Measurements from ENCODE around the gene SSTR3.

DNA sequence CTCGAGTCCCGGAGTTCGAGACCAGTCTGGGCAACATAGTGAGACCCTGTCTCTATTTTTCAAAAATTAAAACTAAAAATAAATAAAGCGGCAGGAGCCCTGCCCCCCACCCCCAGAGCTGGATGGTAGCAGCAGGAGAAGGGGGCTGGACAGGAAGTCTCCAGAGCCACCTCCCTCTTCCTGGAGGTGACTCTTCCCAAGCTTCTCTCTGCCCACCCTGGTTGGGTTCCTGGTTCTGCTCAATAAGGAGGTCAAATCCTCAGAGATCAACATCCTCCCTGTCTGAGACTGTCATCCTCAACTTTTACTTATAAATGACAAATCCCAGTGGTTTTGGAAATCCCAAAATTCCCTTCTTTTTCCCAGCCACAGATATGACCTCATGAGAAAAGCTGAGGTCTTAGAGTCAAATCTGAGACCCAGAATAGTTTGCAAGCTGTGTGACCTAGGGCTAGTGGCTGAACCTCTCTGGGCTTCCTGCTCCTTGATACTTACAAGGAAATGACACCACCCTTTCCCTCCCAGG is 25.2 kb downstream of the SSTR3 start:
- TF ChIP-seq, protein P1, sequence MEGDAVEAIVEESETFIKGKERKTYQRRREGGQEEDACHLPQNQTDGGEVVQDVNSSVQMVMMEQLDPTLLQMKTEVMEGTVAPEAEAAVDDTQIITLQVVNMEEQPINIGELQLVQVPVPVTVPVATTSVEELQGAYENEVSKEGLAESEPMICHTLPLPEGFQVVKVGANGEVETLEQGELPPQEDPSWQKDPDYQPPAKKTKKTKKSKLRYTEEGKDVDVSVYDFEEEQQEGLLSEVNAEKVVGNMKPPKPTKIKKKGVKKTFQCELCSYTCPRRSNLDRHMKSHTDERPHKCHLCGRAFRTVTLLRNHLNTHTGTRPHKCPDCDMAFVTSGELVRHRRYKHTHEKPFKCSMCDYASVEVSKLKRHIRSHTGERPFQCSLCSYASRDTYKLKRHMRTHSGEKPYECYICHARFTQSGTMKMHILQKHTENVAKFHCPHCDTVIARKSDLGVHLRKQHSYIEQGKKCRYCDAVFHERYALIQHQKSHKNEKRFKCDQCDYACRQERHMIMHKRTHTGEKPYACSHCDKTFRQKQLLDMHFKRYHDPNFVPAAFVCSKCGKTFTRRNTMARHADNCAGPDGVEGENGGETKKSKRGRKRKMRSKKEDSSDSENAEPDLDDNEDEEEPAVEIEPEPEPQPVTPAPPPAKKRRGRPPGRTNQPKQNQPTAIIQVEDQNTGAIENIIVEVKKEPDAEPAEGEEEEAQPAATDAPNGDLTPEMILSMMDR (IDR thresholded peaks at IDR 0.05; ENCODE audit: low read depth, low read length, missing input control), result no peak
- TF ChIP-seq HNF4A (conservative IDR thresholded peaks at IDR 0.05), result no peak
- TF ChIP-seq YY1 (IDR thresholded peaks at IDR 0.05), result no peak
- TF ChIP-seq, protein P2, sequence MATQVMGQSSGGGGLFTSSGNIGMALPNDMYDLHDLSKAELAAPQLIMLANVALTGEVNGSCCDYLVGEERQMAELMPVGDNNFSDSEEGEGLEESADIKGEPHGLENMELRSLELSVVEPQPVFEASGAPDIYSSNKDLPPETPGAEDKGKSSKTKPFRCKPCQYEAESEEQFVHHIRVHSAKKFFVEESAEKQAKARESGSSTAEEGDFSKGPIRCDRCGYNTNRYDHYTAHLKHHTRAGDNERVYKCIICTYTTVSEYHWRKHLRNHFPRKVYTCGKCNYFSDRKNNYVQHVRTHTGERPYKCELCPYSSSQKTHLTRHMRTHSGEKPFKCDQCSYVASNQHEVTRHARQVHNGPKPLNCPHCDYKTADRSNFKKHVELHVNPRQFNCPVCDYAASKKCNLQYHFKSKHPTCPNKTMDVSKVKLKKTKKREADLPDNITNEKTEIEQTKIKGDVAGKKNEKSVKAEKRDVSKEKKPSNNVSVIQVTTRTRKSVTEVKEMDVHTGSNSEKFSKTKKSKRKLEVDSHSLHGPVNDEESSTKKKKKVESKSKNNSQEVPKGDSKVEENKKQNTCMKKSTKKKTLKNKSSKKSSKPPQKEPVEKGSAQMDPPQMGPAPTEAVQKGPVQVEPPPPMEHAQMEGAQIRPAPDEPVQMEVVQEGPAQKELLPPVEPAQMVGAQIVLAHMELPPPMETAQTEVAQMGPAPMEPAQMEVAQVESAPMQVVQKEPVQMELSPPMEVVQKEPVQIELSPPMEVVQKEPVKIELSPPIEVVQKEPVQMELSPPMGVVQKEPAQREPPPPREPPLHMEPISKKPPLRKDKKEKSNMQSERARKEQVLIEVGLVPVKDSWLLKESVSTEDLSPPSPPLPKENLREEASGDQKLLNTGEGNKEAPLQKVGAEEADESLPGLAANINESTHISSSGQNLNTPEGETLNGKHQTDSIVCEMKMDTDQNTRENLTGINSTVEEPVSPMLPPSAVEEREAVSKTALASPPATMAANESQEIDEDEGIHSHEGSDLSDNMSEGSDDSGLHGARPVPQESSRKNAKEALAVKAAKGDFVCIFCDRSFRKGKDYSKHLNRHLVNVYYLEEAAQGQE (IDR thresholded peaks at IDR 0.05), result no peak
- TF ChIP-seq SP1 (IDR thresholded peaks at IDR 0.05), result no peak
- no peak for TF ChIP-seq MAX (IDR thresholded peaks at IDR 0.05)
- TF ChIP-seq RAD21 (IDR thresholded peaks at IDR 0.05), result no peak
- TF ChIP-seq GABPA (IDR thresholded peaks at IDR 0.05 in 1 of 2, conservative IDR thresholded peaks at IDR 0.05 in 1 of 2), result no peak
- TF ChIP-seq JUND (IDR thresholded peaks at IDR 0.05), result no peak
- TF ChIP-seq TAF1 (conservative IDR thresholded peaks at IDR 0.05), result no peak

Data from liver (tissue), 3 donors.